ENCODE results near the gene RNASET2. TPM values are rescaled to one million over a fixed set of nuclear protein-coding genes. Genes with fewer than 3 reads are reported as not detected.

RNASET2 gene
- total and polyA plus RNA-seq, 12 donors = 19.4 to 218 (median 59.6) TPM

DNA sequence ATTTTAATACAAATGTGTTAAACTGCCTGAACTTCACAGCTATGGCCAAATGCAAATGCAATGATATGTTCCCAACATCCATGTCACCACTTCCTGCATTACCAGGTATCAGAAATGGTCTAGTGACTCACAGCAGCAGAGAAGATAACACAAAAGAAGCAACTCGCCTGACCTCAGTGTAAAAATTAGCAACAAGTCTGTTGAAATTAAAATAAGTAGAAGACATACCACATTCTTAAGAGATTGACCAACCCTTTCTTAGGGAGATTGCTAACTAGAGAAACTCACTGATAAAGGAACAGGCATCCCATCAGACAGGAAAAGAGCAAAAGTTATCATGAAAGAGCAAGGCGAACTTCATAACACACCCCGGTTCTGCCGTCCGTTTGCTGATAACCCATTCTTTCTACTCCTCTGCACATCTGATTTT lies 45.1 kb downstream of the RNASET2 start:
- intact Hi-C loops (cut with DNase I) = no loop called here
- 82 to 86% (median 84%) methylated on average over 5 of the region's 5 CpGs for WGBS, 4 donors
- no peak for DNase-seq

DNA sequence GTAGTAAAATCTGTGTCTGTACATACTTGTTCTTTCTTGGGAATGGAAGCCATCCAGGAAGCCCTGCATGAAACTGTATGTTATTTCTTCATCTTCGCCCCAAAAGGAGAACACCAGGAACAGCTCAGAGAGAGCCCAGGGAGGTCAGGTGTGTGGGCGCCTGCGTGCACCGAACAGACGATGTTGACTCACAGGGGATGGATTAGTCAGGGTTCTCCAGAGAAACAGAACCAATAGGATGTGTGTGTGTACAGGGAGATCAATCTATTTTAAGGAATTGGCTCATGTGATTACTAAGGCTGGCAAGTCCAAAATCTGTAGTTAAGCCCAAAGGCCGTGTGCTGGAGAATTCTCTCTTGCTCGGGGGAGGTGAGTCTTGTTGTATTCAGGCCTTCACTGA lies 45.7 kb downstream of the RNASET2 start:
- Histone ChIP-seq H3K27me3 (no peaks in the 10 kb centered on the region), H3K9me3 (replicated peaks in 1 of 3) (no peaks in the 10 kb centered on the region), H3K27ac (no peak overlapping the region), H3K4me1 (replicated peaks in 1 of 2) (no peaks in the 10 kb centered on the region), H3K36me3 (replicated peaks in 1 of 2) (no peaks in the 10 kb centered on the region), H3K4me3 (no peak overlapping the region)
- 90 to 95% (median 94%) methylated on average over 7 of the region's 7 CpGs for WGBS, 4 donors
- no peak for DNase-seq
- intact Hi-C loops (cut with DNase I) = no loop called here
- TF ChIP-seq POLR2A (IDR thresholded peaks at IDR 0.05) = no peak
- TF ChIP-seq, protein P1, sequence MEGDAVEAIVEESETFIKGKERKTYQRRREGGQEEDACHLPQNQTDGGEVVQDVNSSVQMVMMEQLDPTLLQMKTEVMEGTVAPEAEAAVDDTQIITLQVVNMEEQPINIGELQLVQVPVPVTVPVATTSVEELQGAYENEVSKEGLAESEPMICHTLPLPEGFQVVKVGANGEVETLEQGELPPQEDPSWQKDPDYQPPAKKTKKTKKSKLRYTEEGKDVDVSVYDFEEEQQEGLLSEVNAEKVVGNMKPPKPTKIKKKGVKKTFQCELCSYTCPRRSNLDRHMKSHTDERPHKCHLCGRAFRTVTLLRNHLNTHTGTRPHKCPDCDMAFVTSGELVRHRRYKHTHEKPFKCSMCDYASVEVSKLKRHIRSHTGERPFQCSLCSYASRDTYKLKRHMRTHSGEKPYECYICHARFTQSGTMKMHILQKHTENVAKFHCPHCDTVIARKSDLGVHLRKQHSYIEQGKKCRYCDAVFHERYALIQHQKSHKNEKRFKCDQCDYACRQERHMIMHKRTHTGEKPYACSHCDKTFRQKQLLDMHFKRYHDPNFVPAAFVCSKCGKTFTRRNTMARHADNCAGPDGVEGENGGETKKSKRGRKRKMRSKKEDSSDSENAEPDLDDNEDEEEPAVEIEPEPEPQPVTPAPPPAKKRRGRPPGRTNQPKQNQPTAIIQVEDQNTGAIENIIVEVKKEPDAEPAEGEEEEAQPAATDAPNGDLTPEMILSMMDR (IDR thresholded peaks at IDR 0.05) = no peak

More for the DNA sequence above, 45.1 kb downstream of the RNASET2 start:
- H3K4me3 ChIP-seq = no peak overlapping the region
- H3K27ac ChIP-seq = no peak overlapping the region
- no peaks in the 10 kb centered on the region for H3K9me3 ChIP-seq (replicated peaks in 1 of 3)
- no peaks in the 10 kb centered on the region for H3K4me1 ChIP-seq (replicated peaks in 1 of 2)
- H3K27me3 ChIP-seq = no peaks in the 10 kb centered on the region
- no peaks in the 10 kb centered on the region for H3K36me3 ChIP-seq (replicated peaks in 1 of 2)
- TF ChIP-seq POLR2A (IDR thresholded peaks at IDR 0.05) = no peak
- TF ChIP-seq, protein P1 (IDR thresholded peaks at IDR 0.05) = no peak

DNA sequence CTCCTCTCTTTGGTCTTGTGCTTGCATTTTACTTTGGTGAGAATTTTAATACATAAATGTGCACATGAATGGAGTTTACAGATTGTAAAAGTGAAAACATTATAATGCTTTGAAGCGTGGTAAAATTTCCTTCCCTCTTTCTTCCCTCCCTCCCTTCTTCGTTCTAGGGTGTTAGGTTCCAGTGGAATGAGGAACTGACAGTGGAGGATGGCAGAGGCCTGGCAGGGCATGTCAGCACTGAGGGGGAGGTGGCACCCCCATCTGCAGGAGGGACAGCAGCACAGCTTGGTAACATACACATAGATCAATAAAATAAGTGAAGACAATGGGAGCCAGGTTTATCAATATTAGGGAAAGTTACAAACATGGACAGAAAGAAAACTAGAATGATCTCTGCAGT lies 47.5 kb downstream of the RNASET2 start:
- WGBS, 4 donors = 65 to 72% (median 69%) methylated on average over 2 of the region's 2 CpGs
- H3K36me3 ChIP-seq (replicated peaks in 1 of 2) = no peaks in the 10 kb centered on the region
- intact Hi-C loops (cut with DNase I) = no loop called here

DNA sequence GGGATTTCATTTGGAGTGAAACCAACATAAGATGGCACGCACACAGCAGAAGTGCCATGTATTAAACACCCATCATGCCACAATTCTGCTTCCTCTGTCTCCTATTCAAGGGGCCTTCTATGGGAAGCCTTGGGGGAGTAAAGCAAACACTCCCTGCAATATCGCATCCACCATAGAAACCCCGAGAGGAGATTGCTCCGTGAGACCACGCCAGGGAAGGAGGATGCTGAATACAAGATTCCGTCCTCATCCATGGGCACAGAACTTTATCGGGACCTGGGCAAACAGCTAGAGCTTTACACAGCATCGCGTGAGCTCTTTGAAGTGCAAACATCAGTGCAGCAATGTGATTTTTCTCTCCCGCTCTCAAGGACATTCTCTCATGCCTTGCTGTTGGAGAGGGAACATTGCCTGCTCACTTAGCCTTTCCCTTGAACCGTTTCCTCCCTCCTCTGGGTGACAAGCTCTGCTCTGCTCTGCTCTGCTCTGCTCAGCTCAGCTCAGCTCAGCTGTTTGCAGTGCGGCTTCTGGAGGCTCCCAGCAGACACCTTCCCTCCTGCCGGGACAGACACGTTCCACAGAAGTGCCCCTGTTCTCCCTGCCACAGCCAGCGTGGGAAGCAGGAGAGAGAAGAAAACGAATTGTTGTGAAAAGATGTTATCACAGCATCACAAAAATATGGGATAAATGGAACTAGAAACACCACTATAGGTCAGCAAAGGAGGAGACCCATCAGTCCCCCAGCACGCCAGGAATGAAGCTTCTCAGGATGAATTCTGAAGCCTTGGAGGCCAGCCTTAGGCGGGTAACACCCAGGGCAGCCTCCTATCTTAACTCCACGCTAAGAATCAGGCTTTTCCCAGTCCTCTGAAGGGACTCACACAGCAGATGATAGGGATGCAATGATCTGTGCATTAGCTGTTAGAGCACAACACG lies 48.2 kb downstream of the RNASET2 start:
- Histone ChIP-seq H3K4me1 (replicated peaks in 1 of 2) (no peaks in the 10 kb centered on the region), H3K27me3 (no peaks in the 10 kb centered on the region), H3K9me3 (replicated peaks in 1 of 3) (no peaks in the 10 kb centered on the region), H3K27ac (no peak overlapping the region), H3K4me3 (no peak overlapping the region), H3K36me3 (replicated peaks in 1 of 2) (no peaks in the 10 kb centered on the region)
- WGBS, 4 donors = 62 to 76% (median 65%) methylated on average over 18 to 20 of the region's 20 CpGs
- no peak for DNase-seq
- TF ChIP-seq, protein P1 (IDR thresholded peaks at IDR 0.05) = no peak
- TF ChIP-seq POLR2A (IDR thresholded peaks at IDR 0.05) = no peak
- intact Hi-C loops (cut with DNase I) = no loop called here

More for the DNA sequence above, 47.5 kb downstream of the RNASET2 start:
- no peak overlapping the region for H3K4me3 ChIP-seq
- no peak for TF ChIP-seq POLR2A (IDR thresholded peaks at IDR 0.05)
- TF ChIP-seq, protein P1 (IDR thresholded peaks at IDR 0.05) = no peak
- no peaks in the 10 kb centered on the region for H3K9me3 ChIP-seq (replicated peaks in 1 of 3)
- H3K27ac ChIP-seq = no peak overlapping the region
- no peak for DNase-seq
- no peaks in the 10 kb centered on the region for H3K4me1 ChIP-seq (replicated peaks in 1 of 2)
- H3K27me3 ChIP-seq = no peaks in the 10 kb centered on the region

Measured in adrenal gland (tissue), 12 donors.